ENCODE data around the gene GPR17. TPM values are rescaled to one million over a fixed set of nuclear protein-coding genes. Genes with fewer than 3 reads are reported as not detected.

GPR17 gene
- total and polyA plus RNA-seq, 8 donors, result 0.24 to 3.6 (median 1.1) TPM

GRCh38 chr2:127664895-127665225, 18.9 kb downstream of the GPR17 start:
- TF ChIP-seq CTCF (IDR thresholded peaks at IDR 0.05), result no peak
- H3K4me1 ChIP-seq, result peaks cover 0 to 34% of the 10 kb centered on the region in 2 donors
- intact Hi-C loops (cut with DNase I), result no loop called here
- H3K4me3 ChIP-seq, result peak overlapping the region in 1 of 2 donors; percentile 27
- ATAC-seq, result no peak
- peak overlapping the region; percentile 67 to 70 for H3K27ac ChIP-seq
- peaks cover 3 to 44% of the 10 kb centered on the region in 2 donors for H3K27me3 ChIP-seq
- H3K36me3 ChIP-seq, result peaks cover 0 to 11% of the 10 kb centered on the region in 2 donors
- no peaks in the 10 kb centered on the region for H3K9me3 ChIP-seq
- DNase-seq, result no peak

- intact Hi-C loops (cut with DNase I), result no loop called here
Observed at GRCh38 chr2:127665267-127665893, 19.4 kb downstream of the GPR17 start.

GRCh38 chr2:127669056-127669455, 23.1 kb downstream of the GPR17 start:
- ATAC-seq (no peak), DNase-seq (peak in 1 of 4 donors; percentile 46)
- Histone ChIP-seq H3K27ac (no peak overlapping the region), H3K27me3 (peaks cover 0 to 58% of the 10 kb centered on the region in 2 donors), H3K4me3 (no peak overlapping the region), H3K36me3 (no peaks in the 10 kb centered on the region), H3K9me3 (no peaks in the 10 kb centered on the region), H3K4me1 (peaks cover 0 to 23% of the 10 kb centered on the region in 2 donors)
- no peak for TF ChIP-seq CTCF (IDR thresholded peaks at IDR 0.05)
- intact Hi-C loops (cut with DNase I), result no loop called here

More at GRCh38 chr2:127665267-127665893, 19.4 kb downstream of the GPR17 start:
- DNase-seq, result no peak
- Histone ChIP-seq H3K9me3 (no peaks in the 10 kb centered on the region), H3K4me1 (peaks cover 0 to 34% of the 10 kb centered on the region in 2 donors), H3K36me3 (peaks cover 0 to 8% of the 10 kb centered on the region in 2 donors), H3K27me3 (peaks cover 3 to 44% of the 10 kb centered on the region in 2 donors), H3K4me3 (no peak overlapping the region), H3K27ac (peak overlapping the region in 1 of 2 donors; percentile 0)
- ATAC-seq, result no peak
- TF ChIP-seq CTCF (IDR thresholded peaks at IDR 0.05), result no peak

- ATAC-seq (no peak), DNase-seq (no peak)
- intact Hi-C loops (cut with DNase I), result no loop called here
- no peak for TF ChIP-seq CTCF (IDR thresholded peaks at IDR 0.05)
- Histone ChIP-seq H3K27ac (no peak overlapping the region), H3K9me3 (no peaks in the 10 kb centered on the region), H3K36me3 (no peaks in the 10 kb centered on the region), H3K4me3 (no peak overlapping the region), H3K27me3 (peaks cover 0 to 58% of the 10 kb centered on the region in 2 donors), H3K4me1 (peaks cover 6 to 25% of the 10 kb centered on the region in 2 donors)
Observed at GRCh38 chr2:127670055-127670956, 24.4 kb downstream of the GPR17 start.

GRCh38 chr2:127670957-127671290, 25.0 kb downstream of the GPR17 start:
- no peak for TF ChIP-seq CTCF (IDR thresholded peaks at IDR 0.05)
- DNase-seq (no peak), ATAC-seq (no peak)
- Histone ChIP-seq H3K36me3 (no peaks in the 10 kb centered on the region), H3K9me3 (no peaks in the 10 kb centered on the region), H3K27me3 (peaks cover 0 to 58% of the 10 kb centered on the region in 2 donors), H3K4me3 (peak overlapping the region in 1 of 2 donors; percentile 55), H3K4me1 (peaks cover 6 to 25% of the 10 kb centered on the region in 2 donors), H3K27ac (no peak overlapping the region)
- intact Hi-C loops (cut with DNase I), result no loop called here

All from left lung (tissue), 10 donors.